Astrocyte (in vitro differentiated cells and primary cell): Measurements from ENCODE around the gene ACTL8. TPM values are rescaled to one million over a fixed set of nuclear protein-coding genes. Genes with fewer than 3 reads are reported as not detected.

ENCODE experiments used
- DNase-seq: peaks from one replicate; pipeline ENCODE4 v3.0.0-alpha.2; 2010; ENCODE audit warnings: low read depth
- FAIRE-seq: peaks from 2 replicates; lab custom pipeline; 2011; peaks lifted over from hg19 to GRCh38; lab: Jason Lieb, UNC
- H2AFZ ChIP-seq: 2 replicates; pipeline ENCODE4 v1.6.0; 2012; ENCODE audit warnings: low read depth, low read length, inconsistent platforms
- H3K27ac ChIP-seq: 2 replicates; pipeline ENCODE4 v1.5.1; 2011; ENCODE audit warnings: low read depth, low read length, inconsistent platforms
- H3K27me3 ChIP-seq: 2 replicates; pipeline ENCODE4 v1.6.0; 2011; ENCODE audit warnings: low read length, inconsistent platforms; ENCODE audit not compliant: insufficient read depth
- H3K36me3 ChIP-seq: 2 replicates; pipeline ENCODE4 v1.5.1; 2011; ENCODE audit warnings: low read length, inconsistent platforms; ENCODE audit not compliant: insufficient read depth
- H3K4me1 ChIP-seq: 2 replicates; pipeline ENCODE4 v1.5.1; 2011; ENCODE audit warnings: low read length, inconsistent platforms; ENCODE audit not compliant: insufficient read depth
- H3K4me2 ChIP-seq: 2 replicates; pipeline ENCODE4 v1.6.0; 2012; ENCODE audit warnings: low read length, inconsistent platforms
- H3K4me3 ChIP-seq: 2 replicates; pipeline ENCODE4 v1.5.1; 2011; ENCODE audit warnings: low read depth, mild to moderate bottlenecking, low read length, inconsistent platforms; ENCODE audit not compliant: insufficient read depth
- H3K79me2 ChIP-seq: 2 replicates; pipeline ENCODE4 v1.6.0; 2012; ENCODE audit warnings: mild to moderate bottlenecking, low read length, inconsistent platforms; ENCODE audit not compliant: insufficient read depth
- H3K9ac ChIP-seq: 2 replicates; pipeline ENCODE4 v1.6.0; 2012; ENCODE audit warnings: mild to moderate bottlenecking, low read length, inconsistent platforms
- H3K9me3 ChIP-seq: 2 replicates; pipeline ENCODE4 v1.5.1; 2012; ENCODE audit warnings: low read depth, mild to moderate bottlenecking, low read length, inconsistent platforms; ENCODE audit not compliant: insufficient read depth
- H4K20me1 ChIP-seq: 2 replicates; pipeline ENCODE4 v1.6.0; 2012; ENCODE audit warnings: low read length, inconsistent platforms; ENCODE audit not compliant: insufficient read depth
- H3K27ac Mint-ChIP-seq: one replicate; pipeline ENCODE4 v1.8.0; 2021; ENCODE audit warnings: mild to moderate bottlenecking, mixed read lengths; ENCODE audit not compliant: unreplicated experiment
- H3K27me3 Mint-ChIP-seq: one replicate; pipeline ENCODE4 v1.8.0; 2021; ENCODE audit warnings: low read depth, mixed read lengths; ENCODE audit not compliant: unreplicated experiment
- H3K36me3 Mint-ChIP-seq: one replicate; pipeline ENCODE4 v1.8.0; 2021; ENCODE audit warnings: low read depth, mixed read lengths; ENCODE audit not compliant: unreplicated experiment
- H3K4me1 Mint-ChIP-seq: one replicate; pipeline ENCODE4 v1.8.0; 2021; ENCODE audit warnings: low read depth, mixed read lengths; ENCODE audit not compliant: unreplicated experiment
- H3K4me3 Mint-ChIP-seq: one replicate; pipeline ENCODE4 v1.8.0; 2021; ENCODE audit warnings: mild to moderate bottlenecking, moderate library complexity, mixed read lengths; ENCODE audit not compliant: unreplicated experiment
- H3K9me3 Mint-ChIP-seq: one replicate; pipeline ENCODE4 v1.8.0; 2021; ENCODE audit warnings: mild to moderate bottlenecking, mixed read lengths; ENCODE audit not compliant: unreplicated experiment
- CTCF ChIP-seq: IDR thresholded peaks from 2 replicates; pipeline ENCODE4 v1.5.1; 2011; ENCODE audit warnings: low read depth, mild to moderate bottlenecking, inconsistent platforms, low read length, moderate library complexity; ENCODE audit not compliant: insufficient read depth
- EZH2 ChIP-seq: IDR thresholded peaks from 2 replicates; pipeline ENCODE4 v1.6.1; 2012; ENCODE audit warnings: mild to moderate bottlenecking, low read length, inconsistent platforms; ENCODE audit not compliant: insufficient read depth
- total RNA-seq: library from RNA; stranded (reverse); gene quantifications from 2 replicates; pipeline ENCODE4 v1.2.1, GENCODE V29; 2021

ACTL8 gene
- total RNA-seq, 1 donor from 2014 or later: 2.0 TPM

- Histone ChIP-seq H3K9ac (no peak overlapping the region), H3K9me3 (no peaks in the 10 kb centered on the region), H3K27ac (no peak overlapping the region), H3K79me2 (no peaks in the 10 kb centered on the region), H3K4me2 (no peak overlapping the region), H3K4me3 (no peak overlapping the region), H3K4me1 (peaks cover 2% of the 10 kb centered on the region), H3K36me3 (no peaks in the 10 kb centered on the region), H4K20me1 (no peaks in the 10 kb centered on the region), H3K27me3 (peaks cover 6% of the 10 kb centered on the region), H2AFZ (no peak overlapping the region)
- H3K4me3 Mint-ChIP-seq: no peak overlapping the region
- FAIRE-seq: no peak
- no peaks in the 10 kb centered on the region for H3K9me3 Mint-ChIP-seq
- H3K36me3 Mint-ChIP-seq: no peaks in the 10 kb centered on the region
- H3K27ac Mint-ChIP-seq: no peak overlapping the region
- peaks cover 47% of the 10 kb centered on the region for H3K27me3 Mint-ChIP-seq
- TF ChIP-seq EZH2: no peak
- TF ChIP-seq CTCF: no peak
- DNase-seq: no peak
- H3K4me1 Mint-ChIP-seq: peaks cover 2% of the 10 kb centered on the region
Observed at GRCh38 chr1:17798799-17799382, 43.8 kb downstream of the ACTL8 start.

GRCh38 chr1:17799642-17800041, 44.5 kb downstream of the ACTL8 start:
- Mint-ChIP-seq H3K27me3 (peaks cover 42% of the 10 kb centered on the region), H3K36me3 (no peaks in the 10 kb centered on the region)
- H2AFZ ChIP-seq: no peak overlapping the region

More at GRCh38 chr1:17799642-17800041, 44.5 kb downstream of the ACTL8 start:
- Histone ChIP-seq H4K20me1 (no peaks in the 10 kb centered on the region), H3K4me3 (no peak overlapping the region), H3K4me1 (peaks cover 2% of the 10 kb centered on the region), H3K36me3 (no peaks in the 10 kb centered on the region), H3K4me2 (no peak overlapping the region), H3K9me3 (no peaks in the 10 kb centered on the region), H3K9ac (no peak overlapping the region), H3K79me2 (no peaks in the 10 kb centered on the region), H3K27me3 (peaks cover 4% of the 10 kb centered on the region), H3K27ac (no peak overlapping the region)
- Mint-ChIP-seq H3K4me3 (no peak overlapping the region), H3K9me3 (no peaks in the 10 kb centered on the region), H3K27ac (no peak overlapping the region), H3K4me1 (peaks cover 2% of the 10 kb centered on the region)
- no peak for FAIRE-seq
- no peak for DNase-seq
- TF ChIP-seq CTCF (no peak), EZH2 (no peak)
